Body of pancreas (tissue), 4 donors: ENCODE results near the gene MAST4. TPM values are rescaled to one million over a fixed set of nuclear protein-coding genes. Genes with fewer than 3 reads are reported as not detected.

ENCODE experiments used
- ATAC-seq: fragments of 150-250 bp; one replicate; pipeline ENCODE4 v1.9.1; 2016
- DNase-seq, 4 donors: peaks; one replicate each; pipeline ENCODE4 v3.0.0-alpha.2; 2019
- H3K27ac ChIP-seq, 4 donors: fragments of 200-600 bp; sonication (generic); 1 replicate in 3 of 4; 2 replicates in 1 of 4; pipeline versions ENCODE4 v1.5.1 to v1.6.1; 2016 to 2019; ENCODE audit warnings: mild to moderate bottlenecking in 1 of 4, mixed read lengths in 1 of 4, moderate library complexity in 1 of 4
- H3K27me3 ChIP-seq, 2 donors: fragments of 200-600 bp; sonication (generic); one replicate each; pipeline ENCODE4 v1.6.0; 2016; ENCODE audit warnings: mild to moderate bottlenecking in 1 of 2
- H3K36me3 ChIP-seq, 2 donors: fragments of 200-600 bp; sonication (generic); replicated peaks in 1 of 2; 2 replicates each; pipeline ENCODE4 v1.5.1; 2016; ENCODE audit warnings: low read depth in 2 of 2; ENCODE audit not compliant: insufficient read depth in 1 of 2
- H3K4me1 ChIP-seq: fragments of 200-600 bp; sonication (generic); one replicate; pipeline ENCODE4 v1.6.0; 2016
- H3K4me3 ChIP-seq, 2 donors: fragments of 200-600 bp; sonication (generic); 1 replicate in 1 of 2; 2 replicates in 1 of 2; pipeline ENCODE4 v1.5.1; 2016 to 2019
- H3K9me3 ChIP-seq, 3 donors: fragments of 200-600 bp; sonication (generic); 1 replicate in 2 of 3; 2 replicates in 1 of 3; pipeline ENCODE4 v1.5.1; 2016
- POLR2A ChIP-seq, 3 donors: fragments of 450-650 bp; IDR thresholded peaks; one replicate each; pipeline ENCODE4 v1.6.1; 2016; ENCODE audit warnings: antibody characterized with exemption in 3 of 3, mild to moderate bottlenecking in 2 of 3
- WGBS, 2 donors: methylation state at CpG; one replicate each; pipeline ENCODE4 v1.1.5; 2017; 5-methylcytosine and 5-hydroxymethylcytosine counted together
- intact Hi-C: fragments of 100-400 bp; cut with DNase I; formaldehyde crosslinking; loops from one replicate; pipeline ENCODE4 v1.15.1; 2023
- total RNA-seq, 2 donors: library from RNA; depleted of rRNA; stranded (reverse); fragments of >200 nt; gene quantifications; one replicate each; pipeline ENCODE4 v1.1.0, GENCODE V29; 2016
- TF ChIP-seq, protein P1 (sequence below), 7 experiments: fragments of 450-650 bp in 4 of 7; fragments of 200-600 bp in 3 of 7; sonication (generic) in 3 of 7; IDR thresholded peaks; one replicate each; pipeline ENCODE4 v1.5.1; 2016 to 2019; ENCODE audit warnings: antibody characterized with exemption in 7 of 7

Gene MAST4
- total RNA-seq, 2 donors from 2014 or later = 17.9 to 29.7 TPM

DNA sequence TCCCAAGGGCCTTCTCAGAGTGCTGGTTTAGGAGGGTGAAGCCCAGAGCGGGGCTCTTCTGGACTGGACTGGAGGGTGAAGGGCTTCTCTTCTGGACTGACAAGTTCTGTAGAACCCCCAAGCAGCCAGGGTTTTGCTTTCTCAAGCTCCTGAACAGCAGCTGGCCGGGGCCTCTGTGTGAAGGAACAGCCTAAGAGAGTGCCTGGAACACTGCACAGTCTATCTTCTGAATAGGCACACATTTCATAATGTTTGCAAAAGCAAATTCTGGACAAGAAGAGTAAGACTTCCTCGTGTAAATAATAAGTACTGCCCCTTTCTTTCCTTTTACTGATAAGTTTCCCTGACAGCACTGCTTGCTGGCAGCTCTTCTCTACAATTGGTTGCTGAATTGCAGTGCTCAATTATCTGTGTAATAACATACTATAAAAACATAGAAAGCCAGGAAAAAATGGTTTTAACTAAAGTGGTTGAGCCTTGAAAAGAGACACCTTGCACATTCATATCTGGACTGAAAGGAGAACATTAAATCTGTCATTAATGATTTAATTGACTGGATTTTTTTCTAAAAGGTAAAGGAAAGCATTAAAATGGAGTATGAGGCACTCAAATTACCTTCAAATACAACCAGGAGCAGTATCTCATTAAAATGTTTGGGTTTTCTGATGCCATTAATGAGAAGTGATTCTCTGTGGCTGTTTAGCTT lies 20.5 kb downstream of the MAST4 start:
- Histone ChIP-seq H3K4me1 (peaks cover 16% of the 10 kb centered on the region), H3K27ac (peak overlapping the region in 2 of 4 donors; percentile 31 to 64), H3K9me3 (no peaks in the 10 kb centered on the region), H3K4me3 (no peak overlapping the region), H3K27me3 (no peaks in the 10 kb centered on the region), H3K36me3 (no peaks in the 10 kb centered on the region)
- TF ChIP-seq, protein P1, sequence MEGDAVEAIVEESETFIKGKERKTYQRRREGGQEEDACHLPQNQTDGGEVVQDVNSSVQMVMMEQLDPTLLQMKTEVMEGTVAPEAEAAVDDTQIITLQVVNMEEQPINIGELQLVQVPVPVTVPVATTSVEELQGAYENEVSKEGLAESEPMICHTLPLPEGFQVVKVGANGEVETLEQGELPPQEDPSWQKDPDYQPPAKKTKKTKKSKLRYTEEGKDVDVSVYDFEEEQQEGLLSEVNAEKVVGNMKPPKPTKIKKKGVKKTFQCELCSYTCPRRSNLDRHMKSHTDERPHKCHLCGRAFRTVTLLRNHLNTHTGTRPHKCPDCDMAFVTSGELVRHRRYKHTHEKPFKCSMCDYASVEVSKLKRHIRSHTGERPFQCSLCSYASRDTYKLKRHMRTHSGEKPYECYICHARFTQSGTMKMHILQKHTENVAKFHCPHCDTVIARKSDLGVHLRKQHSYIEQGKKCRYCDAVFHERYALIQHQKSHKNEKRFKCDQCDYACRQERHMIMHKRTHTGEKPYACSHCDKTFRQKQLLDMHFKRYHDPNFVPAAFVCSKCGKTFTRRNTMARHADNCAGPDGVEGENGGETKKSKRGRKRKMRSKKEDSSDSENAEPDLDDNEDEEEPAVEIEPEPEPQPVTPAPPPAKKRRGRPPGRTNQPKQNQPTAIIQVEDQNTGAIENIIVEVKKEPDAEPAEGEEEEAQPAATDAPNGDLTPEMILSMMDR (IDR thresholded peaks at IDR 0.05) = no peak
- TF ChIP-seq POLR2A (IDR thresholded peaks at IDR 0.05) = no peak
- intact Hi-C loops = no loop called here
- WGBS, 2 donors = 2 to 45% methylated on average over 2 to 3 of the region's 3 CpGs
- ATAC-seq = peak; percentile 24
- DNase-seq = peak in 3 of 4 donors; percentile 14 to 16 (median 15)

DNA sequence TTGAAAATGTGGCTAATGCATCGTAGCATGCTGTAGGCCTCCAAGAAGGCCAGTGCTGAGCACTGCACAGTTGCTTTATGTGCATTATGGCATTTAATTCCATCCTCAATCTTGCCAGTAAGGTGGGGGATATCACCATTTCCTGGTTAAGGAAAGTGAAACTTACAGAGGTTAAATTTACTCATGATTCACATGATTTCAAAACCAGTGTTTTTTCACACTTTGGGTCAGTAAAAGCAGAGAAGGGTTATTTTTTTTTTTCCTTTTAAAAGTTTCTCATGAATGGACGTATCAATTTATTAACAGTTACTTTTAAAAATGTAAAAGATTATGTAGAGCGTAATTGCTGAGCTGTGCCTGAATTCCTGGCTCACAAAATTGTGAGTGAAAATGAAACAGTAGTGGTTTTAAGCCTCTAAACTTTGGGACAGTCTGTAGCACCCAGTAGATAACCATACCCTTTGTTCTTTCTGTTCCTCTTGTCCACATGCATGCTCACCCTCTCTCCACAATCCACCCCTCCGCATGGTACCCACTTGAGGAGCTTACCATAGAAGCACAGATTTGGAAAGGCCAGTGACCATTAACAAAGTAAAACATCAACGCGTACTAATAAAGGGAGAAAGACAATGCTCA lies 21.2 kb downstream of the MAST4 start:
- TF ChIP-seq, protein P1 (IDR thresholded peaks at IDR 0.05) = no peak
- TF ChIP-seq POLR2A (IDR thresholded peaks at IDR 0.05) = no peak
- no peaks in the 10 kb centered on the region for H3K36me3 ChIP-seq
- no peaks in the 10 kb centered on the region for H3K9me3 ChIP-seq
- no peak overlapping the region for H3K4me3 ChIP-seq
- H3K27me3 ChIP-seq = no peaks in the 10 kb centered on the region
- ATAC-seq (no peak), DNase-seq (no peak)
- peak overlapping the region in 1 of 4 donors; percentile 64 for H3K27ac ChIP-seq
- WGBS, 2 donors = 85 to 91% methylated on average over 6 of the region's 6 CpGs
- intact Hi-C loops = no loop called here
- H3K4me1 ChIP-seq = peaks cover 16% of the 10 kb centered on the region

GRCh38 chr5:66617991-66618768 lies 22.0 kb downstream of the MAST4 start:
- Histone ChIP-seq H3K27me3 (no peaks in the 10 kb centered on the region), H3K36me3 (no peaks in the 10 kb centered on the region), H3K27ac (no peak overlapping the region), H3K9me3 (no peaks in the 10 kb centered on the region), H3K4me1 (peaks cover 16% of the 10 kb centered on the region), H3K4me3 (no peak overlapping the region)
- no peak for DNase-seq
- intact Hi-C loops = no loop called here
- WGBS, 2 donors = 91% methylated on average over 13 of the region's 13 CpGs
- ATAC-seq = no peak
- TF ChIP-seq, protein P1 (IDR thresholded peaks at IDR 0.05) = no peak
- TF ChIP-seq POLR2A (IDR thresholded peaks at IDR 0.05) = no peak

DNA sequence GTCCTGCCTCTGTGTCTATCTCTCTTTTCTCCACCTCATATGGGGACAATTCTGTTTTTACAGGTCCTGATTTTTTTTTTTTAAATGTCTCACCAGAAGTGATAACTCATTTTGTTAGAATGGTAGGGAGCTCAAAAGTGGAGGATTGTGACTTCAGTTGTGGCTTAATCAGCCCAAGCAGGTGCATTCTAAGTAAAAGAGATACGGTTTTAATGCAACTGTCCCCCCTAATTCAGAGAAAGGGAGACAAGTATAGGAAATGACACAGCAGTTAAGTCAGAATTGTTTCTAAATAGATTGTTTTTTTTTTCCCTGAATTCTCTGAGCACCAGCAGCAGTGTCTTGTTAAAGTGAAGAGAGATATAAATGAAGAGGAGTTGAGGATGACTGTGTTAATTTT lies 24.5 kb downstream of the MAST4 start:
- Histone ChIP-seq H3K9me3 (no peaks in the 10 kb centered on the region), H3K4me1 (peaks cover 10% of the 10 kb centered on the region), H3K27ac (no peak overlapping the region), H3K4me3 (no peak overlapping the region), H3K36me3 (no peaks in the 10 kb centered on the region), H3K27me3 (no peaks in the 10 kb centered on the region)
- TF ChIP-seq, protein P1 (IDR thresholded peaks at IDR 0.05) = no peak
- TF ChIP-seq POLR2A (IDR thresholded peaks at IDR 0.05) = no peak
- 68 to 88% methylated on average over 1 of the region's 1 CpG for WGBS, 2 donors
- no peak for DNase-seq
- intact Hi-C loops = no loop called here
- ATAC-seq = no peak
